RCC 7860 (cell line): ENCODE results near the gene IFT22.
"Not testable (repeated sequence)": the region's sequence is repeated elsewhere in the genome, so short reads cannot be mapped to it uniquely, and the experiment has no call there.

Source experiments
- DNase-seq: peaks from one replicate; pipeline ENCODE4 v3.0.0-alpha.2; 2015; ENCODE audit warnings: low spot score
- FAIRE-seq: peaks from 2 replicates; lab custom pipeline; 2012; peaks lifted over from hg19 to GRCh38; lab: Jason Lieb, UNC

IFT22 gene

GRCh38 chr7:101319401-101319800 lies 2.2 kb downstream of the IFT22 start:
- DNase-seq, result no peak

GRCh38 chr7:101315336-101315735 lies 6.3 kb downstream of the IFT22 start:
- FAIRE-seq, result no peak

More at GRCh38 chr7:101319401-101319800, 2.2 kb downstream of the IFT22 start:
- FAIRE-seq, result no peak

GRCh38 chr7:101308245-101309085 lies 13.1 kb downstream of the IFT22 start:
- FAIRE-seq (no peak), DNase-seq (no peak)

More at GRCh38 chr7:101315336-101315735, 6.3 kb downstream of the IFT22 start:
- peak; percentile 39 for DNase-seq

- FAIRE-seq (no peak), DNase-seq (no peak)
Observed at GRCh38 chr7:101306307-101306706, 15.3 kb downstream of the IFT22 start.

- no peak for DNase-seq
- FAIRE-seq, result no peak
Observed at GRCh38 chr7:101303102-101303701, 18.4 kb downstream of the IFT22 start.

GRCh38 chr7:101302641-101303101 lies 18.9 kb downstream of the IFT22 start:
- FAIRE-seq, result no peak

GRCh38 chr7:101300465-101301376 lies 20.9 kb downstream of the IFT22 start:
- DNase-seq, result no peak
- no peak for FAIRE-seq

More at GRCh38 chr7:101302641-101303101, 18.9 kb downstream of the IFT22 start:
- no peak for DNase-seq

GRCh38 chr7:101299511-101300464 lies 21.8 kb downstream of the IFT22 start:
- DNase-seq (no peak), FAIRE-seq (no peak)

GRCh38 chr7:101294832-101295121 lies 26.8 kb downstream of the IFT22 start:
- FAIRE-seq (no peak), DNase-seq (no peak)

- DNase-seq, result no peak
- FAIRE-seq, result no peak
Observed at GRCh38 chr7:101294039-101294831, 27.4 kb downstream of the IFT22 start.

GRCh38 chr7:101293069-101294021 lies 28.3 kb downstream of the IFT22 start:
- not testable (repeated sequence) for FAIRE-seq

GRCh38 chr7:101292566-101292965 lies 29.0 kb downstream of the IFT22 start:
- FAIRE-seq, DNase-seq: not testable (repeated sequence)

More at GRCh38 chr7:101293069-101294021, 28.3 kb downstream of the IFT22 start:
- not testable (repeated sequence) for DNase-seq

GRCh38 chr7:101290186-101291037 lies 31.2 kb downstream of the IFT22 start:
- peak; percentile 34 for DNase-seq
- FAIRE-seq, result not testable (repeated sequence)

- not testable (repeated sequence) for DNase-seq, FAIRE-seq
Observed at GRCh38 chr7:101289687-101290086, 31.9 kb downstream of the IFT22 start.

GRCh38 chr7:101288439-101288838 lies 33.2 kb downstream of the IFT22 start:
- no peak for DNase-seq
- FAIRE-seq, result no peak

GRCh38 chr7:101287032-101287431 lies 34.6 kb downstream of the IFT22 start:
- no peak for FAIRE-seq
- DNase-seq, result no peak

GRCh38 chr7:101285880-101286279 lies 35.7 kb downstream of the IFT22 start:
- not testable (repeated sequence) for FAIRE-seq, DNase-seq
